Skeletal muscle tissue (tissue), 4 donors: ENCODE results near the gene UBE2V1. TPM values are rescaled to one million over a fixed set of nuclear protein-coding genes. Genes with fewer than 3 reads are reported as not detected.
A peak's percentile ranks its signal among the peaks of the same experiment; 100 is the strongest.

ENCODE experiments used
- H3K27ac ChIP-seq: one replicate; pipeline ENCODE4 v1.7.0; 2013; ENCODE audit warnings: mild to moderate bottlenecking, low read depth, low read length, inconsistent platforms
- H3K27me3 ChIP-seq, 3 donors: one replicate each; pipeline ENCODE4 v1.7.0; 2013; ENCODE audit warnings: low read length in 3 of 3; ENCODE audit not compliant: control insufficient read depth in 3 of 3, insufficient read depth in 3 of 3
- H3K36me3 ChIP-seq, 3 donors: one replicate each; pipeline ENCODE4 v1.7.0; 2013; ENCODE audit warnings: low read length in 3 of 3; ENCODE audit not compliant: control insufficient read depth in 3 of 3, insufficient read depth in 3 of 3
- H3K4me1 ChIP-seq, 3 donors: one replicate each; pipeline ENCODE4 v1.7.0; 2013; ENCODE audit warnings: low read length in 3 of 3, mild to moderate bottlenecking in 3 of 3; ENCODE audit not compliant: control insufficient read depth in 3 of 3, insufficient read depth in 3 of 3
- H3K4me3 ChIP-seq, 3 donors: one replicate each; pipeline ENCODE4 v1.7.0; 2013; ENCODE audit warnings: low read length in 3 of 3
- H3K9ac ChIP-seq, 3 donors: one replicate each; pipeline ENCODE4 v1.7.0; 2013; ENCODE audit warnings: low read length in 3 of 3, mild to moderate bottlenecking in 3 of 3, moderate library complexity in 2 of 3, low read depth in 1 of 3
- H3K9me3 ChIP-seq, 3 donors: one replicate each; pipeline ENCODE4 v1.7.0; 2013; ENCODE audit warnings: low read length in 3 of 3; ENCODE audit not compliant: control insufficient read depth in 3 of 3
- total RNA-seq: library from RNA; depleted of rRNA; stranded (reverse); fragments of >200 nt; gene quantifications from one replicate; pipeline ENCODE4 v1.2.3, GENCODE V29; 2014
- donor health status: Osteomylitis.

UBE2V1 gene
- total RNA-seq, 1 donor from 2014 or later = 36.5 TPM

DNA sequence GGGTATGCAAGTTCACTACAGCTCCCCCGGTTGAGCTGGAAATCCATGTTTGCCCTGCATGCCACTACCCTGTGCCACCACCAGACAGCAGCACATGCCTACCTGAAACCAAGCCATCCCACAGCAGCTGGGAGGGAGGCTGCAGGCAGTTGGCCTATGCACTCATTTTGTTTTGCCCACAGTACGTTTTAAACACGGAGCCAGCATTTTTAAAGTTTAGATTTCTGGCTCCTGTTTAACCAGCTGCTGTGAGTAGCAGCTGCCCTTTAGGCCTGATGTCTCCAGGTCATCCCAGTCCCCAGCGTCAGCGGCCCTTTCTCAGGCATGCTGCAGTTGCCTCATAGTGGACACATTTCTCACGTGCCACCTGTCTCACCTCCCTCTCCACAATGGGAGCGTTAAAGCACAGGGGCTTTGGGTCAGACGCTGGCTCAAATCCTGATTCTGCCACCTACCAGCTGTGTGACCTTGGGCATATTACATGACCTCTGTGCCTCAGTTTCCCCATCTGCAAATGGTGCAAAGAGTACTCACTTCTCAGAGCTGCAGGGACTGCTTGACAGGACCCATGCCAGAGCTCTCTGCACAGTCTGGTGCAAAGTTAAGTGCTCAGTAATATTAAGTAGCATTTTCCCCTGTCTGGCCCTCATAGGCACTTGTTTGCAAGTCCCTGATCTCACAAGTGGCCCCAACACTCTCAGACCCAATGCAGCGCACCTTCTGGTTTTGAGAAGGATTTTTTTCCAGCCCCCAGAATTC, 8.2 kb upstream of the UBE2V1 start:
- Histone ChIP-seq H3K36me3 (peaks cover 14 to 19% (median 18%) of the 10 kb centered on the region in 3 donors), H3K27ac (peak overlapping the region; percentile 3), H3K9ac (peak overlapping the region in 2 of 3 donors; percentile 36 to 68), H3K9me3 (peaks cover 0 to 2% (median 0%) of the 10 kb centered on the region in 3 donors), H3K4me3 (peak overlapping the region in 1 of 3 donors; percentile 60), H3K4me1 (peaks cover 16 to 18% (median 17%) of the 10 kb centered on the region in 3 donors), H3K27me3 (no peaks in the 10 kb centered on the region)

DNA sequence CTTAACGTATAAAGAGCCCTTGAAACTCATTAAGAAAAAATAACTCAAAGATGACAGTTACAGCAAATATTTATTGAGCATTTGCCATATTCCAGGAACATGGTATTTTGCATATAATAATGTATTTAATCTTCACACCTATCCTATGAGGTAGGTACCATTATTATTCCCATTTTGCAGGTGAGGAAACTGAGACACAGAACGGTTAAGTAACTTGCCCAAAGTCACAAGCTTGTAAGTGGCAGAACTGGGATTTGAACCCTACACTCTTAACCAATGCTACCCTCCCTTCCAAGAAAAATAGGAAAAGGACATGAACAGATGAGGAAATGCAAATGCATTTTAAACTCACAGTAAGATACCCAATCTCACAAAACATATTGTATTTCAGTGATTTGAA, 5.3 kb upstream of the UBE2V1 start:
- Histone ChIP-seq H3K36me3 (no peaks in the 10 kb centered on the region), H3K4me3 (no peak overlapping the region), H3K4me1 (peaks cover 33 to 38% (median 34%) of the 10 kb centered on the region in 3 donors), H3K9me3 (peaks cover 0 to 2% (median 0%) of the 10 kb centered on the region in 3 donors), H3K27ac (no peak overlapping the region), H3K27me3 (no peaks in the 10 kb centered on the region), H3K9ac (no peak overlapping the region)

DNA sequence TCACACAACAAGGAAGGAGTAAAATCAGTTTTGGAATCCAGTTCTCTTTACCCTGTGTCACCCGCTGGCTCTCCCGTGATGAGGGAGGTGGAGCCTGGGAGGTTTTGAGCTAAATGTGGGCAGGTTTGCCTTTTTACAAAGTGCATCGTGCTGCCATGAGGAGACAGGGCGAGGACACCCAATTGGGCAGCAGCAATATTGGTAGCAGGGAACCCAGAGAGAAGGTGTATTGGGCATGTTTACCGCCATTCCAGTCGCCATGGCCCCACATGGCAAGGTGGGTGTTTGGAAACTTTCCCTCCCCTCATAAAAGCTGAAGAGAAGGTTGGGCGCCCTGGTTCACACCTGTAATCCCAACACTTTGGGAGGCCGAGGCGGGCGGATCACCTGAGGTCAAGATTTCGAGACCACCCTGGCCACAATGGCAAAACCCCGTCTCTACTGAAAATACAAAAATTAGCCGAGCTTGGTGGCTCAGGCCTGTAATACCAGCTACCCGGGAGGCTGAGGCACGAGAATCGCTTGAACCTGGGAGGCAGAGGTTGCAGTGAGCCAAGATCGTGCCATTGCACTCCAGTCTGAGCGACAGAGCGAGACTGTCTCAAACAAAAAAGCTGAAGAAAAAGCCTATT, 3.5 kb upstream of the UBE2V1 start:
- no peaks in the 10 kb centered on the region for H3K36me3 ChIP-seq
- H3K27me3 ChIP-seq = no peaks in the 10 kb centered on the region
- H3K4me3 ChIP-seq = peak overlapping the region; percentile 79 to 92 (median 79)
- H3K4me1 ChIP-seq = peaks cover 40 to 49% (median 43%) of the 10 kb centered on the region in 3 donors
- peak overlapping the region; percentile 45 to 85 (median 71) for H3K9ac ChIP-seq
- H3K27ac ChIP-seq = peak overlapping the region; percentile 34
- H3K9me3 ChIP-seq = no peaks in the 10 kb centered on the region

DNA sequence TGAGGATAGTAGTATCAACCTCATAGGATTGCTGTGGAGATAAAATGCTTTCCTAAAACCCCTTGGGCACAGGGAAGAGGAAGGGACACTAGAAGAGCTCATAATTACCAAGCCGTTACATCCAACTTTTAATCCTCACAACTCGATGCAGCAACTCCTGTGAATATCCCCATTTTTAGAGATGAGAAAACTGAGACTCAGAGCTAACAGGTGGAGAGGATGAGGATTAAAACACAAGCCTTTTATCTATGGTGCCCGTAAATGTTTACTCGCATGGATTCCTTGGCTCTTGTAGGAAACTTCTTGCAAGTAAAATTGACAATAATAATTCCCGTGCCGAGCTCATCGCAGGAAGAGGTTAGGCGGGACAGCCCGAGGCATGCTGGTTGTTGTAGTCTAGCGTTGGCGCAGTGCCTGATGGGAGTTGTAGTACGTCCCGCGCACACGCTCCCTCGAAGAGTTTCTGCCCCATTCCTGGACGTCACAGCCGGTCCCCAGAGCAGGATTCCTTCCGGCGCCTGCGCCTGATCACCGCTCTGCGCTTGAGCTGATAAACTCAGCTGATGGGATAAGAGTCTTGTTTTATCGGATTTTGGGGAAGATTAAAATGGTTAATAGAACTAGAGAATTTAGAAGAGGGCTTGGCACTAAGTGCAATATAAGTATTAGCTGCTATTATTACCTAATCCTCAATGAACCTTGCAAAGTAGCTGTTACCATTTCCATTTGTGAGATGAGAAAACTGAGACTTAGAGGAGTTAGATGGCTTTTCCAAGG, 2.8 kb upstream of the UBE2V1 start:
- H3K4me1 ChIP-seq = peaks cover 41 to 49% (median 44%) of the 10 kb centered on the region in 3 donors

DNA sequence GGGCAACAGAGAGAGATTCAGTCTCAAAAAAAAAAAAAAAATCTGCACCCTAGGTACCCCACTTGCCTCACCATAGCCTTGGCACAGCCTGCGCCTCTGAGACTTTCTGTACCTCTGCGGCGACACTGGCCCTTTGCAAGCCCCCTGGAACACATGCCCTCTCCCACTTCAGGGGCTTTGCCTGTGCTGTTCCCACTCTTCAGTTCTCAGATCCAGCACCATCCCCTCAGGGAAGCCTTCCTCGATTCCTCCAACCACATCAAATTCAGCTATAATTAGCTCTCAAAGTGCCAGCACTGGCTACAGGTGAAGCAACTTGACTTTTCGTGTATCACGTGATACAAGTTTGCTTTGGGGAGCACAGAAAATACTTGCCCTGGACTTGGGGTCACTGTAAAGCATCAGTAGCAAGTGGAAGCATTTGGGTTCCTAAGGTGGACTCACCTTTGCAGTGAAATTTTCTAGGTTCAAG, 2.1 kb upstream of the UBE2V1 start:
- Histone ChIP-seq H3K4me3 (peak overlapping the region; percentile 79 to 92 (median 79)), H3K27me3 (no peaks in the 10 kb centered on the region), H3K9ac (peak overlapping the region; percentile 60 to 85 (median 81)), H3K27ac (peak overlapping the region; percentile 34), H3K36me3 (no peaks in the 10 kb centered on the region), H3K9me3 (no peaks in the 10 kb centered on the region), H3K4me1 (peaks cover 44 to 52% (median 48%) of the 10 kb centered on the region in 3 donors)

More for the DNA sequence above, 2.8 kb upstream of the UBE2V1 start:
- H3K4me3 ChIP-seq = peak overlapping the region; percentile 79 to 92 (median 79)
- no peaks in the 10 kb centered on the region for H3K36me3 ChIP-seq
- H3K9ac ChIP-seq = peak overlapping the region; percentile 71 to 85 (median 81)
- no peaks in the 10 kb centered on the region for H3K9me3 ChIP-seq
- H3K27ac ChIP-seq = peak overlapping the region; percentile 34
- no peaks in the 10 kb centered on the region for H3K27me3 ChIP-seq

DNA sequence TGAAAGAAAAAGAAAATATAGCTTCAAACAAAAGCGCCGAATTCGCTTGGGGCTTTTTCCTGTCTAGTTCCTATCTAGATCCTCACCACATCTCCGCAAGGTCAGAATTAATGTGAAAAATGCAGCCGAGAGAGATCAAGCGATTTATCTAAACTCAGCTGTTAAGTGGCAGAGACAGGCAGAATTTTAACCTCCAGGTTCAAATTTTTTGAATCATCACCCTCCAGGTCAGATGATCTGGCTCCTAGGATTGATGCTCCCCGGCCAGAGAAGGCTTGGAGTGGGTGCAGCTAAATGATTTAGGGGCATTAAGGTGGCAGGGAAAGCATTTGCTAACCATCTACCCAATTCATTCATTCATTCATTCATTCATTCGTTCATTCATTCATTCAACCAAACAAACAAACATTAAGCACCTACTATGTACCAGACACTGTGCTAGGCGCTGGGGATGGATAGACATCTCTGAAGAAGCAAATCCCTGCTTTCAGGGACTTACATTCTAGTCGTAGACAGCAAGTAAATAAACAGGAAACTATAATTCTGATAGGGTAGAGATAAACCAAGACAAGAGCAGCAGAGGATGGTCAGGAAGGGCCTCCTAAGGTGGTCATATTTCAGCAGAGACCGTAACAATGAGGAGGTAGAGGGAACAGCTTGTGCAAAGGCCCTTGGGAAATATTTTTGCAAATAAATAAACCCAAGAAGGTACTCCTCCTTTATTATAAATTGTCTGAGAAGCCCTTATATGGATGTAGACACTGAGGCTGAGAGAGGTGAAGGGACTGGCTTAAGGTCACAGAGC, 672 bp upstream of the UBE2V1 start:
- Histone ChIP-seq H3K27me3 (no peaks in the 10 kb centered on the region), H3K9me3 (no peaks in the 10 kb centered on the region), H3K4me1 (peaks cover 56 to 65% (median 60%) of the 10 kb centered on the region in 3 donors), H3K27ac (peak overlapping the region; percentile 95), H3K9ac (peak overlapping the region; percentile 91 to 97 (median 96)), H3K4me3 (peak overlapping the region; percentile 88 to 92 (median 88)), H3K36me3 (no peaks in the 10 kb centered on the region)

DNA sequence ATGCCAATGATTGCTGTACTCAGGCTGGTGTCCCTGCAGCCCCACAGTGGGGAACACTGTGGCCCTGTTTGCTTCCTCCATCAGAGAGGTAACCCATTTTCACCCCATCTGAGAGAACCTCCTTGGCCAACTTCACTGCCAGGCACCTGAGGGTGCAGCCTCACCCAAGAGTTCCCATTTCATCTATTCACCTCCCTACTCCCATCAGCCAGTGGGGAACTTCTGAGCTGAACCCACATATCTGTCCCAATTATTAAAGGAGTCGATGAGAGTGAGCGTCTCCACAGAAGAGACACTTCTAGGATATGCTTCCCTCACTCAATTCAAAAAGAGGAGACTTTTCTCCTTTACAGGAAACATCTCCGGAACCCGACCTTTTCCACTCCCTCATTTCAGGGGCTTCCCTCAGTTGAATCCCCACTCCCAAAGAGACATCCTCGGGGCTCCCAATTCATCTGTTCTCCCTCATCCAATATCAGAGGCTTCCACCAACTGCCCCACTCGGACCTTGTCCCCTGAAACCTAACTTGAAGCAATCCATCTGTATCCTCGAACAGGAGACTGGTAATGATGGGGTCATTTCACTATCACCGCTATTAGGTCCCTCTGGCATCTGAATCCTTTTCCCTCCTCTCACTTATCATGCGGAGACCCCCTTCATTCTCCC, 988 bp downstream of the UBE2V1 start:
- H3K27ac ChIP-seq = peak overlapping the region; percentile 95
- peak overlapping the region; percentile 88 to 92 (median 88) for H3K4me3 ChIP-seq
- no peaks in the 10 kb centered on the region for H3K27me3 ChIP-seq
- peaks cover 72 to 81% (median 77%) of the 10 kb centered on the region in 3 donors for H3K4me1 ChIP-seq
- no peaks in the 10 kb centered on the region for H3K9me3 ChIP-seq
- H3K9ac ChIP-seq = peak overlapping the region; percentile 90 to 97 (median 91)
- no peaks in the 10 kb centered on the region for H3K36me3 ChIP-seq

DNA sequence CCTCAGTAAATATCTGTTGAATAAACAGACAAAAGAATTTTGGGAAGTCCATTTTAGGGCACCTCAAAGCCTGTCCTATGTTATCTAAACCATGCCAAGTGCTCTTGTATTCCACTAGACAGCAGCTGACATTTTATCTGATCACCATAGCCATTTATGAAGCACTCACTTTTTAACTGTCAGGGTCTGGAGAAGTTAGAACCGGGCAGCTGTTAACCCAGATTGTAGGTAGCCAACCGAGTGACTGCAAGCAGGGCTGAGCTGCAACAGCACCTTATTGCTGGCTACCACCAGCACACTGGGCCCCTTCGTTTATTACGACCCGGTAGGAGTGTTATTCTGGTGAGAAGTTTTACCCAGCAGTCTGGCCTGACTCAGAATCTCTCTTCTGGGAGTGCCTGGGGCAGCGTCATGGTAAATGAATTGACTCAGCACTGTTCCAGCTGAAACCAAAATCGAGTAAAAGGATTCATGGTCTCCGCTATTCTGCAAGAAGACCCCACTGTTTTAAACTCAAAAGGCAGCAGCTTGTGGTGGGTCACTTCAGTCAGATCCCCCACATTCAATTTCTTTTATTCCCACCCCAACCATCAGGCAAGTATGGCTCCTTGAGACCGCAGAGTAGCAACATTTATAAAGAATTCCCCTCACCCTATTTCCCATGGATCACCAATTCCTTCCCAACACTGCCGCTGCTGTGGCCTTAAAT, 1.7 kb downstream of the UBE2V1 start:
- H3K27ac ChIP-seq = peak overlapping the region; percentile 95
- H3K27me3 ChIP-seq = no peaks in the 10 kb centered on the region
- no peaks in the 10 kb centered on the region for H3K9me3 ChIP-seq
- H3K9ac ChIP-seq = peak overlapping the region; percentile 90 to 97 (median 91)
- H3K4me1 ChIP-seq = peaks cover 73 to 82% (median 81%) of the 10 kb centered on the region in 3 donors
- no peaks in the 10 kb centered on the region for H3K36me3 ChIP-seq
- H3K4me3 ChIP-seq = peak overlapping the region; percentile 88 to 92 (median 88)
